IMR-90 (cell line): ENCODE measurements around the gene CST11. TPM values are rescaled to one million over a fixed set of nuclear protein-coding genes. Genes with fewer than 3 reads are reported as not detected.

Experiments used
- ATAC-seq: fragments of 200-7000 bp; cut with Tn5 transposase; 2 replicates; pipeline ENCODE4 v1.9.1; 2020; ENCODE audit warnings: low read depth, mild to moderate bottlenecking, moderate library complexity
- BruUV-seq: library from RNA; stranded (reverse); fragments of 400-500 nt; replicated peaks from 2 replicates; lab custom pipeline; 2021; lab: Mats Ljungman, UMichigan
- CTCF ChIA-PET: fragments of 300-600 bp; formaldehyde crosslinking; extraction: SDS; loops from one replicate; lab custom pipeline; 2021; ENCODE audit warnings: antibody characterized with exemption; lab: Yijun Ruan, JAX
- POLR2A ChIA-PET: fragments of 300-600 bp; sonication (Branson Sonifier 250); formaldehyde crosslinking; loops from one replicate; lab custom pipeline; 2022; ENCODE audit warnings: antibody characterized with exemption; ENCODE audit not compliant: unreplicated experiment; lab: Charles Lee
- DNase-seq: peaks from one replicate; pipeline ENCODE4 v3.0.0; 2013
- H2AFZ ChIP-seq: replicated peaks from 2 replicates; pipeline ENCODE3; 2013; ENCODE audit warnings: low read length, mild to moderate bottlenecking; ENCODE audit not compliant: poor library complexity
- H2AK5ac ChIP-seq: 2 replicates; pipeline ENCODE4 v1.6.1; 2013; ENCODE audit warnings: low read depth, low read length, inconsistent platforms
- H2AK9ac ChIP-seq: replicated peaks from 2 replicates; pipeline ENCODE3; 2013; ENCODE audit warnings: mild to moderate bottlenecking, low read depth, low read length, moderate library complexity; ENCODE audit not compliant: poor library complexity
- H2BK120ac ChIP-seq: 2 replicates; pipeline ENCODE4 v1.6.1; 2013; ENCODE audit warnings: low read depth, low read length, inconsistent platforms
- H2BK15ac ChIP-seq: 3 replicates; pipeline ENCODE4 v1.6.1; 2013; ENCODE audit warnings: low read depth, low read length, inconsistent platforms
- H2BK20ac ChIP-seq: 2 replicates; pipeline ENCODE4 v1.6.1; 2013; ENCODE audit warnings: low read depth, mild to moderate bottlenecking, inconsistent platforms, low read length, moderate library complexity
- H2BK5ac ChIP-seq: 2 replicates; pipeline ENCODE4 v1.6.1; 2013; ENCODE audit warnings: mild to moderate bottlenecking, low read depth, low read length, inconsistent platforms; ENCODE audit not compliant: poor library complexity, severe bottlenecking
- H3K14ac ChIP-seq: replicated peaks from 2 replicates; pipeline ENCODE4 v1.6.1; 2013; ENCODE audit warnings: low read depth, low read length, inconsistent platforms
- H3K18ac ChIP-seq: 2 replicates; pipeline ENCODE4 v1.6.1; 2013; ENCODE audit warnings: low read depth, low read length, control low read depth
- H3K23ac ChIP-seq: 2 replicates; pipeline ENCODE4 v1.6.1; 2013; ENCODE audit warnings: low read depth, low read length, inconsistent platforms
- H3K27ac ChIP-seq: 2 replicates; pipeline ENCODE4 v1.5.1; 2013; ENCODE audit warnings: mild to moderate bottlenecking, control low read depth, low read length; ENCODE audit not compliant: insufficient read depth
- H3K27me3 ChIP-seq: 2 replicates; pipeline ENCODE4 v1.6.1; 2013; ENCODE audit warnings: low read length; ENCODE audit not compliant: control insufficient read depth, insufficient read depth
- H3K36me3 ChIP-seq: 2 replicates; pipeline ENCODE4 v1.6.1; 2013; ENCODE audit warnings: low read length, mixed read lengths; ENCODE audit not compliant: control insufficient read depth, insufficient read depth
- H3K4ac ChIP-seq: 2 replicates; pipeline ENCODE4 v1.6.1; 2013; ENCODE audit warnings: low read depth, low read length, inconsistent platforms
- H3K4me1 ChIP-seq: 2 replicates; pipeline ENCODE4 v1.6.1; 2013; ENCODE audit warnings: low read length, mixed read lengths; ENCODE audit not compliant: control insufficient read depth, insufficient read depth
- H3K4me2 ChIP-seq: 2 replicates; pipeline ENCODE4 v1.6.1; 2013; ENCODE audit warnings: low read depth, mild to moderate bottlenecking, control low read depth, low read length, moderate library complexity
- H3K4me3 ChIP-seq: 2 replicates; pipeline ENCODE4 v1.5.1; 2013; ENCODE audit warnings: low read depth, mild to moderate bottlenecking, control low read depth, low read length, moderate library complexity; ENCODE audit not compliant: insufficient read depth
- H3K56ac ChIP-seq: 2 replicates; pipeline ENCODE4 v1.6.1; 2013; ENCODE audit warnings: low read length, inconsistent platforms; ENCODE audit not compliant: insufficient read depth; ENCODE audit errors: extremely low read depth
- H3K79me1 ChIP-seq, 2 experiments: 2 replicates each; pipeline ENCODE4 v1.6.1; 2013; ENCODE audit warnings: low read length in 2 of 2, inconsistent platforms in 1 of 2, low read depth in 1 of 2
- H3K9ac ChIP-seq: 2 replicates; pipeline ENCODE4 v1.6.1; 2013; ENCODE audit warnings: low read depth, low read length, control low read depth
- H3K9me1 ChIP-seq: 2 replicates; pipeline ENCODE4 v1.6.1; 2013; ENCODE audit warnings: low read length, inconsistent platforms; ENCODE audit not compliant: insufficient read depth
- H3K9me3 ChIP-seq: 2 replicates; pipeline ENCODE4 v1.6.1; 2013; ENCODE audit warnings: low read length; ENCODE audit not compliant: control insufficient read depth, insufficient read depth
- H4K20me1 ChIP-seq: 2 replicates; pipeline ENCODE4 v1.6.1; 2013; ENCODE audit warnings: low read length, inconsistent platforms; ENCODE audit not compliant: insufficient read depth
- H4K5ac ChIP-seq: 2 replicates; pipeline ENCODE4 v1.6.1; 2013; ENCODE audit warnings: mild to moderate bottlenecking, low read depth, low read length, control low read depth
- H4K8ac ChIP-seq, 2 experiments: 2 replicates each; pipeline ENCODE4 v1.6.1; 2013; ENCODE audit warnings: low read depth in 2 of 2, low read length in 2 of 2, control low read depth in 1 of 2, inconsistent platforms in 1 of 2
- H4K91ac ChIP-seq: 2 replicates; pipeline ENCODE4 v1.6.1; 2013; ENCODE audit warnings: low read depth, low read length, inconsistent platforms; ENCODE audit not compliant: insufficient read depth
- CEBPB ChIP-seq: IDR thresholded peaks from 2 replicates; pipeline ENCODE4 v1.6.1; 2012; ENCODE audit warnings: low read depth, low read length, improper control_type of control experiment
- MAZ ChIP-seq: IDR thresholded peaks from 2 replicates; pipeline ENCODE4 v1.6.1; 2012; ENCODE audit warnings: low read depth, mild to moderate bottlenecking, low read length, improper control_type of control experiment, moderate library complexity, borderline replicate concordance
- whole genome bisulfite sequencing, 2 experiments: methylation state at CpG; one replicate each; pipeline versions ENCODE4 v1.1.5 to v1.1.7; 2013; ENCODE audit warnings: missing lambda C conversion rate in 2 of 2; ENCODE audit not compliant: insufficient read length in 1 of 2; ENCODE audit errors: extremely low coverage in 2 of 2; 5-methylcytosine and 5-hydroxymethylcytosine counted together
- dilution Hi-C: fragments of 300-500 bp; cut with HindIII; formaldehyde crosslinking; loops from one replicate; pipeline ENCODE4 v1.14.3; 2018; ENCODE audit warnings: low sequenced_read_pairs; ENCODE audit not compliant: unreplicated experiment
- in situ Hi-C: fragments of 300-500 bp; cut with MboI; formaldehyde crosslinking; loops from 3 replicates; pipeline ENCODE4 v1.14.3; 2019; ENCODE audit warnings: low sequenced_read_pairs, inconsistent platforms, mixed read lengths
- intact Hi-C: fragments of 100-400 bp; cut with micrococcal nuclease; formaldehyde crosslinking; loops from 2 replicates; pipeline ENCODE4 v1.10.0; 2022
- polyA plus RNA-seq, 3 experiments: library from polyadenylated mRNA; depleted of rRNA; stranded (reverse); fragments of >200 nt; gene quantifications; 2 replicates each; pipeline ENCODE4 v1.2.3, GENCODE V29; 2012; ENCODE audit warnings: low replicate concordance in 1 of 3
- total RNA-seq: library from RNA; depleted of rRNA; stranded (reverse); fragments of >200 nt; gene quantifications from 2 replicates; pipeline ENCODE4 v1.2.3, GENCODE V29; 2012
- TF ChIP-seq, protein P1 (sequence below): fragments of 150-350 bp; IDR thresholded peaks from 2 replicates; pipeline ENCODE4 v1.6.1; 2016; ENCODE audit warnings: low read depth, mild to moderate bottlenecking, low read length, moderate library complexity, borderline replicate concordance

CST11 gene
- total and polyA plus RNA-seq, 2 of the 4 experiments (the other 2 are of a cell fraction), result not detected

- no peaks in the 10 kb centered on the region for H3K9me3 ChIP-seq
- no peak overlapping the region for H3K4me3 ChIP-seq
- no peak overlapping the region for H3K14ac ChIP-seq
- H4K91ac ChIP-seq, result no peak overlapping the region
- H2AK9ac ChIP-seq, result no peak overlapping the region
- H3K9me1 ChIP-seq, result peaks cover 9% of the 10 kb centered on the region
- no peaks in the 10 kb centered on the region; the same call in 1 of the 2 replicates for H3K36me3 ChIP-seq
- no peak overlapping the region for H2BK20ac ChIP-seq
- no peak overlapping the region for H2BK5ac ChIP-seq
- H3K27me3 ChIP-seq, result no peaks in the 10 kb centered on the region
- H2BK120ac ChIP-seq, result no peak overlapping the region
- DNase-seq (no peak), ATAC-seq (no peak)
- intact Hi-C loops (no loop called here), dilution Hi-C loops (no loop called here), in situ Hi-C loops (no loop called here)
- no peak overlapping the region for H3K27ac ChIP-seq
- no peak overlapping the region for H3K56ac ChIP-seq
- TF ChIP-seq, protein P1, sequence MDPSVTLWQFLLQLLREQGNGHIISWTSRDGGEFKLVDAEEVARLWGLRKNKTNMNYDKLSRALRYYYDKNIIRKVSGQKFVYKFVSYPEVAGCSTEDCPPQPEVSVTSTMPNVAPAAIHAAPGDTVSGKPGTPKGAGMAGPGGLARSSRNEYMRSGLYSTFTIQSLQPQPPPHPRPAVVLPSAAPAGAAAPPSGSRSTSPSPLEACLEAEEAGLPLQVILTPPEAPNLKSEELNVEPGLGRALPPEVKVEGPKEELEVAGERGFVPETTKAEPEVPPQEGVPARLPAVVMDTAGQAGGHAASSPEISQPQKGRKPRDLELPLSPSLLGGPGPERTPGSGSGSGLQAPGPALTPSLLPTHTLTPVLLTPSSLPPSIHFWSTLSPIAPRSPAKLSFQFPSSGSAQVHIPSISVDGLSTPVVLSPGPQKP, result no peak
- TF ChIP-seq CEBPB (no peak), MAZ (no peak)
- no peak overlapping the region for H4K5ac ChIP-seq
- H2AK5ac ChIP-seq, result no peak overlapping the region
- H2BK15ac ChIP-seq, result no peak overlapping the region
- no CpG with 5 or more reads among the region's 1 CpG for WGBS, 2 experiments
- H3K18ac ChIP-seq, result no peak overlapping the region
- H4K20me1 ChIP-seq, result peaks cover 41% of the 10 kb centered on the region
- no peak overlapping the region for H2AFZ ChIP-seq
- no peak overlapping the region for H3K4me2 ChIP-seq
- H3K23ac ChIP-seq, result no peak overlapping the region
- H3K4me1 ChIP-seq, result peaks cover 15% of the 10 kb centered on the region
- ChIA-PET POLR2A (no interaction called here), CTCF (no interaction called here)
- peaks cover 27 to 79% of the 10 kb centered on the region in 2 experiments for H3K79me1 ChIP-seq
- no peak overlapping the region for H3K9ac ChIP-seq
- no TSS peak for BruUV-seq
- H3K4ac ChIP-seq, result no peak overlapping the region
- no peak overlapping the region for H4K8ac ChIP-seq
Measured at GRCh38 chr20:23406880-23407279, 45.8 kb downstream of the CST11 start.
